GM19351 (cell line): ENCODE measurements around the gene NEK2.
"Not testable (repeated sequence)": the region's sequence is repeated elsewhere in the genome, so short reads cannot be mapped to it uniquely, and the experiment has no call there.

ENCODE experiments used
- ATAC-seq: cut with Tn5 transposase; IDR thresholded peaks from one replicate; pipeline ENCODE4 v1.9.1; 2021; ENCODE audit warnings: mild to moderate bottlenecking, moderate library complexity; ENCODE audit not compliant: unreplicated experiment

NEK2 gene

DNA sequence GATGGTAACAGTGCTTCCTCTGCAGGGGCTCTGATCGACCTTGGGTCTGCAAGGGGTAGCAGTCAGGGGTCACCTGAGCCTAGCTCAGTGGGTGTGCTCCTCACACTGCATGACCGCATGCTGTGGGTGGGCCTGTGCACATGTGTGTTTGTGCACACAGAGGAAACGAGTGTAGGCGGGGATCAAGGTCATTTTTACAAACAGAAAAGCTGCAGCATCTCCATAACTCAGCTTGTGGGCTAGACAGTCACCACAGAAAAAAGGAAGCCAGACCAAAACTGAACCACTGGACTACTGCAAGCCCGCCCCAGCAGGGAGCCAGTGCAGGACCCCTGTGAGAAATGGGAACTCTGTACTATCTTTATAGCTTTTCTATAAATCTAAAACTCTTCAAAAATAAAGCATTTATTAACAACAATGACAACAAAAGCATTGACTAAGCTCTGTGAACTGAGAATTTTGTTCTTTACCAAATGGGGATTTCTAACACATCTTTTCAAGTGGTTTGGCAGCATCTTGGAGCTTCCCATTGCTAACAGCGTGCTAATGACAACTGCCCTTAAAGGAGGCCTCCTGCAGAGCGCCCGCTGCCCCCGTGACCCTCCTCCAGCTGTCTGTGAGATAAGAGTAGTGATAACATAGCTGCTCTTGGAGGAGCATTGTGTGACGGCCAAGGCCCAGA is 19.9 kb upstream of the NEK2 start:
- ATAC-seq, result peak; percentile 68

DNA sequence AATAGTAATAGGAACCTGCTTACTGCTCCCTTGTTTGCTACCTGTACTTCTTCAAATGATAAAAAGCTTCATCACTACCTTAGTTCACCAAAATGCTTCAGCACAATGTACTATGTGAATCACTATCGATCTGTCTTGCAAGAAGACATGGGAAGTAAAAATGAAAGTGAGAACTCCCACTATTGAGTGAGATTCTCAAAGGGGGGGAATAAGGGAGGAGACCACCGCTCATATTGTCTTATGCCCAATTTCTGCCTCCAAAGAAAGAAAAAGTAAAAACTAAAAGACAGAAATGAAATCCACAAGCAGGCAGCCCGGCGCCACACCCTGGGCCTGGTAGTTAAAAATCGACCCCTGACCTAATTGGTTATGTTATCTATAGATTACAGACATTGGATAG is 18.5 kb upstream of the NEK2 start:
- ATAC-seq, result not testable (repeated sequence)

DNA sequence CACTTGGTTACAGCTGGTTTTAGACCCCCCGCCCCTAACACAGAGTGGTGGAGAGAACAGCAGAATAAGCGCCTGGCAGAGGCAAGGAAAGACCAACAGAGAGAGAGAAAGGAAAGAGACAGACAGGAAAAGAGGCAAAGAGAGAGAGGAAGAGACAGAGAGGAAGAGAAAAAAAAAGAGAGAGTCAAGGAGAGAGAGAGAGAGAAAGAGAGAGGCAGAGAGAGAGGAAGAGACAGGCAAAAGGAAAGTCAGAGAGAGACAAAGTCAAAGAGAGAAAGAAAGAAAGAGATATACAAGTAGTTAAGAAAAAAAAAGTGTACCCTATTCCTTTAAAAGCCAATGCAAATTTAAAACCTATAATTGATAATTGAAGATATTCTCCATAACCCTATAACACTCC is 13.0 kb upstream of the NEK2 start:
- ATAC-seq, result no peak

DNA sequence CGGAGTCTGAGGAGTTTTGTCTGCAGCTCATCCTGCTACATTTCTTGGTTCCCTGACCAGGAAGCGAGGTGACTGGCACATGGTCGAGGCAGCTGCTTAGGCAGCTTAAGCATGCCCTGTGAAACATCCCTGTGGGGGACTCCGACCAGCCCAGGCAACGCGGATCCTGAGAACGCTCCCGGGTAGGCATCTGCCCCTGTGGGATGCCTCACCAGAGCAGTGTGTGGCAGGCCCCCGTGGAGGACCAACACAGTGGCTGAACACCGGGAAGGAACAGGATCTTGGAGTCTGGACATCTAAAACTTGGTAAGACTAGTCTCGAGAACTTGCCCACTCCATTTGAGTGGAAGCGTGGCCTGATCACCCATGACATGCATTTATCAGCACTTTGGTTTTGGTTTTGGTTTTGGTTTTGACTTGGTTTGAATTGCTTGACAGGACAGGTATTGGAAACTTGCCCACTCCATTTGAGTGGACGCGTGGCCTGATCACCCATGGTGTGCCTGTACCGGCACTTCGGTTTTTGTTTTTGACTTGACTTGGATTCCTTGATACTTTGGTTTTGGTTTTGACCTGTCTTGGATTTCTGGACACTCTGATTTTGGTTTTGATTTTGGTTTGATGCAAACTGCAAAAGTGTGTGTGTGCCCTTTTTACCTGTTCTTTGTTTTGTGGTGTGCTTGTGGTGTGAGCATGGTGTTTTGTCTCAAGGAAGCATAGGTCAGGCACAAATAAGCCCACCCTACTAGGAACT is 12.2 kb upstream of the NEK2 start:
- no peak for ATAC-seq

DNA sequence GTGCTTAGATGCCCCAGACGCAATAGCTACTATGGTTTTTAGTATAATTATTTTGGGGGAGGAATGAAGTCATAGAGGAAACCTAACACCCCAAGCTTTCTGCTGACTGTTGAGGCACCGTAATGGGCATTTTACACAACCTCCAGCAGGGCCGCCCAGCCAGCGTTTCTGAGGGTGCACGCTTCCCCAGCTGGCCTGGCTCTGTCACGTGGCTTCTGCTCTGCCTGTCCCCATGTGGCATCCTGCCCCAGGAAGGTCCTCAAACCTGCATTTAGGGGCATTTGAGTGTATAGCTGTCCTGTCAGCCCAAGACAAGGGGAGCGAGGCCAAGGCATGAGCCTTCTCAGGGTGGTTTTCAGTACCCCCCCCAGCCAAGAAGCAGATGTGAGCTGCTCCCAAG is 10.4 kb upstream of the NEK2 start:
- ATAC-seq, result no peak

DNA sequence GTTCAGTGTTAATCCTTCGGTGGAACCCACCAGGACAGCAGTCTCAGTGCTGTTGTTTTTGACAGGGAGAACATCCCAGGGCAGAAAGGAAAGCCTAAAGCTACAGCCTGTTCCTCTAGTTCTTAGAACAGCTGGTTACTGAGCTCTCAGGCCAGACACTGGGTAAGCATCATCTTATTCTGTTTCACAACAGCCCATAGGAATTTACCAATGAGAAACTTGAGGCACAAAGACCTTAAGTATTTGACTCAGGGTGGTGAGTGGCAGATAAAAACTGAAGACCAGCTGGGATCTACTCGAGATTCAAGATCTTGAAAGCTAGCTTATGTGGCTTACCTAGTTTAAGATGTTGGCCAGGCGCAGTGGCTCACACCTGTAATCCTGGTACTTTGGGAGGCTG is 9.4 kb upstream of the NEK2 start:
- ATAC-seq, result no peak

DNA sequence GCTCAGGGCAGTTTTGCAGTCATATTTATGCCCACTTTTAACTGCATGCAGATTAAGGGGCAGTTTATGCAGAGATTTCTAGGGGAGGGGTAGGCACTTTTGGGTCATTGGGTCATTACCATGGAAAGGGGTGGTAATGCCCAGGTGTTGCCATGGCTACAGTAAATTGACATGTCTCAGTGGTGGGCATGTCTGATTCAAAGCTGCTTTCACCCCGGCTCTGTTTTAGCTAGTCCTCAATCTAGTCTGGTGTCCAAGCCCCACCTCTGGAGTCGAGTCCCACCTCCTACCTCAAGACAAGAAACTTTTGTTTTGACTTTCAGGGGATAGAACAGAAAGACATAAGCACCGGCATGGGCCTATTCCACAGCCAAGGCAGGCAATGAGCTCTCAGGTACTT is 8.9 kb upstream of the NEK2 start:
- no peak for ATAC-seq

DNA sequence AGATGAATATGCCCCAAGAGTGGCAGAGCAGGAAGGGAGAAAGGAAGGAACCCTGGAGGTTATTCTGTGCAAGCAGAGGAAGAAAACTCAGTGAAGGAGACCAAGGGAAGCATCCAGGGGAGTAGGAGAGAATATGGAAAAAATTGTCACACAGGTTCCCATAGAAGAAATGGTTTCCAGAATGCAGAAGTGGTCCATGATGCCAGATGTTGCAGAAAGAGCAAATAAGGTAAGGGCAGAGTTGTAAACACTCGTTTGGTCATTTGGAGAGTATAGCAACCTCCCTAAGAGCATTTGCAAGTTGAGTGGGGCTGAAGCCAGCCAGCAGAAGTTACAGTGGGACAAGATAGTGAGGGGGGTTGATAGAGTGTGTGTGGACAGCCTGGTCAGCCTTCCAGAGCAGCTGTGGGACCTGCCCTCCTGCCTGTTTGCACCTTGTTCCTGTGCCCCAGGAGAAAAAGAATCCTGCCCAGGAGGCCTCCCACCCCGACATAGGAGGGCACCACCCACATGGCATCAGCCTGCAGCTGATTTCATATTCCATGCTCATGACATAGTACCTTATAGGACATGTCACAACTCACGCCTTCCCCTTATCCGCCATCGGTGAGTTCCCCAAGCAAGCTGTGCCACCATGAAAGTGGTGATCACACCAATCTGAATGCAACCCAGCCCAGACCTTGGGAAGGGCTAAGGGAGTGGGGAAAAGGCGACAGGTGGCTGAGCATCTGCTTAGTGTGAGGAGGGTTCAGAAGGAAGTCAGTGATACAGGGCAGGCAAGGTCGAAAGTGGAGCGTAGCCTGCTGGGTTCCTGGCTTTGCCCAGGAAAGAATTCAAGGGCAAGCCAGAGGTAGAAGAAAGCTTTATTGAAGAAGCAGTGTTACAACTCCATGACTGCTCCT is 8.2 kb upstream of the NEK2 start:
- ATAC-seq, result no peak

DNA sequence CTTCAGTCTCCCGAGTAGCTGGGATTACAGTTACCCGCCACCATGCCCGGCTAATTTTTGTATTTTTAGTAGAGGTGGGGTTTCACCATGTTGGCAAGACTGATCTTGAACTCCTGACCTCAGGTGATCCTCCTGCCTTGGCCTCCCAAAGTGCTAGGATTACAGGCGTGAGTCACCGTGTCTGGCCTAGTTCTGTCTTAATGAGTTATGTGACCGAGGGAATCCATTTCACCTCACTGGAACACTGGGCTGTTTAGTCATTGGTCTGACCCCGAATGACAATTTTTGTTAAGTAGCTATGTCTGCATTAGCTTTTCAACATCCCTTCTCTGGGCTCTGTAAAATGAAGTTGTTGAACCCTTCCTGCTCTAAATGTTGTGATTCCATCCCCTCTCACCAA is 6.8 kb upstream of the NEK2 start:
- not testable (repeated sequence) for ATAC-seq

DNA sequence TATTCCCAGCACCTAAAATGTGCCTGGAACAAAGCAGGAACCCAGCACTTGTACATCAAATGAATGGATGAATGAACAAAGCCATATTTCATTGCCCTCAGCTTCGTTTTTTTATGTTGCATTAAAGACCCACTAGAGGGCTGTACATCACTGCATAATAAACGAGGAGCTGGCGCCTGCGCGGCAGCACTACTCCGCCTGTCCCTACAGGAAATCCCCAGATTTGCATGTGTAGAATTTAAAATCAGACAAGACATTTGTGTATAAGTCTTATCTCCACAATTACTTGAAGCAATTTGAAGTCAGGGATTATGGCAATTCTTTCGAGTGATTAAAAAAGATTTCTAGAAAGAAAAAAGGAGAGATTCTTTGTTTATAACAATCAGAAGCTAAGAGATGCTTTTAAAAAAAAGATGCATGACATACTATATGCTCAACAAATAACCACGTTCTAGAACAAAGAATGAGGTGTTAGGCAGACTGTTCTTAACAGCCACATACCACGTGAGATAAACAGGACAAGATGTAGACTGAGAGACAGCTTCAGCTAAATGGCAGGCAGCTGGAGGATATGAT is 5.4 kb upstream of the NEK2 start:
- ATAC-seq, result peak; percentile 81

DNA sequence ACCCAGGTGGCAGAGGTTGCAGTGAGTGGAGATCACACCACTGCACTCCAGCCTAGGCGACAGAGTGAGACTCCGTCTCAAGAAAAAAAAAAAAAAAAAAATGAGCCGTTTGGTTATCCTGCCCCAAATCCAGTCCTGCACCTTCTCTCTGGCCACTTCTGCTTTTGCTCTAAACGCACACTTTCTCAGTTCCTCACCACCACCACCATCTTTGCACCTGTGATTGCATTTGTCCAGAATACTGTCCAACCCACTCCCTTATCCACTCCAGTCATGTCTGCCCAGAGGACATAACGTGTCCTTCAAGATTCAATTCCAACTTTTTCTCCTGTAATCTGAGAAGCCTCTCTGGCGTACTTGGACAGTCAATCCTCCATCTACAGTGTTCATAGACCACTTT is 2.2 kb upstream of the NEK2 start:
- peak; percentile 39 for ATAC-seq

DNA sequence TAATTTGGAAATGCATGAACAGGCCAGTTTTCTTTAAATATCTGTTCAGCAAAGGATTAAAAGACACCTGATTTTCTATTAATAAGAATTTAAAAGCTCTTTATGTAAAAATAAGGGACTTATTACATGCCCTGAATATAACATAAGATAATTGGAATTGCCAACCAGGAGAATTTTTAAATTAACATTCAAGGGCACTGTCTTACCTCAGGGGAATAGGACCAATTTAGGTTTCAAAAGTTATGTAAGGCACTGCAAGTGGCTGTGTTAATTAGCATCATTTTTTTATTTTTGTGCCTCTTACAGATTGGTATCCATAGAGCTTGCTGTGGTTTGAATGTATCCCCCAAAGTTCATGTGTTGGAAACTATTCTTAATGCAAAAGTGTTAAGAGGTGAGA is 1.3 kb upstream of the NEK2 start:
- ATAC-seq, result no peak

DNA sequence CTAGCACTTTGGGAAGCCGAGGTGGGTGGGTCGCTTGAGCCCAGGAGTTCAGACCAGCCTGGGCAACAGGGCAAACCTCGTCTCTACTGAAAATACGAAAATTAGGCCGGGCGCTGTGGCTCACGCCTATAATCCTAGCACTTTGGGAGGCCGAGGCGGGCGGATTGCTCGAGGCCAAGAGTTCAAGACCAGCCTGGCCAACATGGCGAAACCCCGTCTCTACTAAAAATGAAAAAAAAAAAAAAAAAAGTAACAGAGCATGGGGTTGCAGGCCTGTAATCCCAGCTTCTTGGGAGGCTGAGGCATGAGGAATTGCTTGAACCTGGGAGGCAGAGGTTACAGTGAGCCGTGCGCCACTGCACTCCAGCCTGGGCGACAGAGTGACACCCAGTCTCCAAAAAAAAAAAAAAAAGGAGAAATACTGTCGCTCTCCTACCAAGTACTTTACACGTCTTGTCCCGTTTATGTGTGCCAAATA is 724 bp upstream of the NEK2 start:
- ATAC-seq, result no peak

DNA sequence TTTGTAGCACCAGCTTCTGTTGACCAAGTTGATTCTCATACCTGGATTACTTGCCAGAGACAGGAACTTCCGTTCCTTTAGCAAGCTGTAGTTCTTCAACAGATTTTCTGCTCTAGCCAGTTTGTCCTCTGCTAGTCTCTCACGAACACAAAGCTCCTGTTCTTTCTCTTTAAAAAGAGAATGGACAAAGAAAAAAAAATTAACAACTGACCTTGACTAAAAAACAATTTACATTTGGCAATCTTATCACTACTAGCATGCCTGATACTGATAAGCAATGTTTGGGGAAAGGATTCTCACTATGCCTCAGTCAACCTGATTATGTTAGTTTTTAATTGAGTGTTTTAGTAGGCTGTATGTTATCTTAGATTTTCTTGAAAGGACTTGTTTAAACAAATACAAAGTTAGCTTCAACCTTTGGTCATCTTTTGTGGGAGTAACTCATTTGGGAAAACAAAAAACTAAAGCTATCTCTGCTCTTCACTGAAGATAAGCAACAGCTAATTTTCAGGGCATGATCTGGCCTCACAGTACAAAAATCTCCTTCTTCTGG is 8.3 kb downstream of the NEK2 start:
- ATAC-seq, result no peak

DNA sequence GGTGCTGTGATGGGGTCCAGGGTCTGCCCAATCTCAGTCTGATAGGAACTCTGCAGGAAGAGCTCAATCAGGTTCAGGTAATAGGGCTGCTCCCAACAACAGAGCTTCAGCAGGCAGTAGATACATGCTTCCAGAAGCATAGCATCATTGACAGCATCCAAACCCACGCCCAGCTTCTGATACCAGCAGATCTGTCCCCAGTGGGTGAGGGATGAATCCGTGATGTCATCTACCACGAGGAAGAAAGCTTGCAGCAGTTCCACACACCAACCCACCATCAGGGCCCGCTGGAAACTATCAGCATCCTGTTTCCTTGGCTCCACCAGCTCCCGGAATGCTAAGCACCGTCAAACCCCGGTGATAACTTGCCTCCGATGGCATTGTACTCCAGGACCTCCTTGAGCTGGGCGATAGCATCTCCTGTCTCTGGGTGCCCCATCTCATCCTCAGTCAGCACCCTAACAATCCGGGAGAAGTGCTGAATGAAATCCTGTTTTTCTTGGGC is 14.7 kb downstream of the NEK2 start:
- no peak for ATAC-seq

DNA sequence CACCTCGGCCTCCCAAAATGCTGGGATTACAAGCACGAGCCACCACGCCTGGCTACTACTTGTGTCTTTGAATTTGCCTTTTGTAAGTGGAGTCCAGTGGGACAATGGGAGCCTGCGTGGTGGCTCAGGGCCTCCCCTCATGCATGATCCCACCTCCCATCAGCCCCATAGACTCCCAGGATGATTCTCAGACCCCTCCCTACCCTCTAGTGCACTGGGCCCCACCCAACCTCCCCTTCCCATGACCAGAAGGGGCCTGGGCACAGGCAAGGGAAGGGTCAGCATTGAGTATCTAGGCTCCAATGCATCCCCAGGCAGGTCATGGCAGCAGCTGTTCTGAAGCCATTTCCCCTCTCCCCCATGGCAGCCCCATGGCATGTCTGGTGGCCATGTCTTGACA is 18.7 kb downstream of the NEK2 start:
- no peak for ATAC-seq

DNA sequence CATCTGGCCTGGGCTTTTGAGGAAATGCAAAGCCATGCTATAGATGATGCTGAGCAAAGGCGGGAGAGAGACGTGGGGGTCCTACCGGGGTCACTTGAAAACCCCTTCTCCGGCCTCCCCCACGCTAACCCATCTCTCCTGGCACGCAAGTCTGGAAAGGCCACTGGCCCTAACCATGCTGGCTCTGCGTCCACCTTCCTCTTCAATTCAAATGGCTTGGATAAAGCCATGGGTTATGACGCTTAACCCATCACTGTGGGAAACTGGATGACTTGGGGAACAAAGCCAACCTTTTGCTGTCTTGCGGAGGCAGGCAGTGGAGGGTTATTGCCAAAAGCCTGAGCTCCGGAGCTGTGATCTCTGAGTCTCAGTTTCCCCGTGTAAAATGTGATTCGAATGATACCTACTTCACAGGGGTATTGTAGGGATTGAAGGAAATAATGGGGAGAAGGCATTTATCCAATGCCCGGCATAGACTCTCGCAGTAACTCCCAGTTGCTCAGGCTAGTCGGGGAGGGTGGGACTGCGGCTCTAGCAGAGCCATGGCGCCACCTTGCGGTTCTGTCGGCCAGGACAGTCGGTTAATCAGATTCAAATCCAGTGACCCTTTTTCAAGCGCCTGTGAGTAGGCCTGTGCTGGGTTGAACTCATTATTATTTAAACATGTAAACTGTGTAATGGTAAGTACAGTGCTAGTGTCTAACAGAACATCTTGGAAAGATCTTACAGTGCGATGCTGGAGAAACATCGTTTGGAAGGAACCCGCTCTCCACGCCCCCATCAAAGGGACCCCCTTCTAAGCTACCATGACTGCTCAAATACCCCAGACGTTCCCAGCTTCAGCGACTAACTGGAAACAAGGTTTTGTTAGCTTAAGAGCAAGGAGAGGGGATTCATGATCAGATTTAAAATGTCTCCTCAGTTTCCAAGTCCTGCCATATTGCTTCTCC is 20.3 kb downstream of the NEK2 start:
- ATAC-seq, result peak; percentile 93

DNA sequence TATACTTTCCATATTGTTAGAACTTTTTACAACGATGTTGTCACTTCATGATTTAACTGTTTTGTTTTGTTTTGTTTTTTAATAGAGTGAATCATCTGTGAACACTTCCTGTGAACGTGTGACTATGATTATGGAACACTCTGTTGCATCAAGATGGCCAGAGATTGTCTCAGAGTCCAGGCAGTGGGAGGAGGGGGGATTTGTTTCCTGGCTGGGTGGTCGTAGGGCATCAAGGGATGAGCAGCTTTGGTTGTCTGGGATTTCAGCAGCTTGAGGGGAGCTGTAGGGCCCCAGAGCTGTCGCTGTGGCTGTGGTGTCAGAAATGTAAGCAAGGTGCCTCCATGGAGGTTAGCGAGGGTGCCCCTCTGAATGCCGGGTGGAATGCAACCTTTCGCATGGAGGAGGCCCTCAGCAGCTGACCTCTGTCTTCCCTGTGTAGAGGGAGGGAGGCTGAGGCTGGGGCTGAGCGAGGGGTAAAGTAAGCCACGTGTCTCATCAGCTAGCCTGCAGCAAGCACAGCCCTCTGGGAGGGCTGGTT is 21.4 kb downstream of the NEK2 start:
- no peak for ATAC-seq

DNA sequence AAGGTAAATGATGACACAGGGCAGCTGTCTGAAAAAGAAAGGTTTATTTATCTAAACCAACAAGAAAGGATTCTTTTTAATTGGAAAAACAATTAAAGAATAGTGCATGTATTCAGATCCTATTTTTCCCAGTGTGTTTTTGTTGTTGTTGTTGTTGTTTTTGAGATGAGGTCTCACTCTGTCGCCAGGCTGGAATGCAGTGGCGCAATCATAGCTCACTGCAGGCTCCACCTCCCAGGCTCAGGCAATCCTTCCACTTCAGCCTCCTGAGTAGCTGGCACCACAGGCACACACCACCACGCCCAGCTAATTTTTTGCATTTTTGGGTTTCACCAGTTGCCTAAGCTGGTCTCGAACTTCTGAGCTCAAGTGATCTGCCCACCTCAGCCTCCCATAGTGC is 22.1 kb downstream of the NEK2 start:
- no peak for ATAC-seq
